AG09309 (cell line): Measurements from ENCODE around the gene TPSAB1.

Experiments used
- DNase-seq: peaks from one replicate; pipeline ENCODE4 v3.0.0-alpha.2; 2010; ENCODE audit warnings: low read depth
- H3K4me3 ChIP-seq: 2 replicates; pipeline ENCODE4 v1.5.1; 2011; ENCODE audit warnings: mild to moderate bottlenecking, low read depth, low read length, moderate library complexity; ENCODE audit not compliant: control insufficient read depth
- TF ChIP-seq, protein P1 (sequence below): IDR thresholded peaks from 2 replicates; pipeline ENCODE4 v1.5.1; 2011; ENCODE audit warnings: mild to moderate bottlenecking, low read depth, low read length, inconsistent platforms; ENCODE audit not compliant: insufficient read depth, control insufficient read depth; ENCODE audit errors: missing control alignments

Gene TPSAB1

DNA sequence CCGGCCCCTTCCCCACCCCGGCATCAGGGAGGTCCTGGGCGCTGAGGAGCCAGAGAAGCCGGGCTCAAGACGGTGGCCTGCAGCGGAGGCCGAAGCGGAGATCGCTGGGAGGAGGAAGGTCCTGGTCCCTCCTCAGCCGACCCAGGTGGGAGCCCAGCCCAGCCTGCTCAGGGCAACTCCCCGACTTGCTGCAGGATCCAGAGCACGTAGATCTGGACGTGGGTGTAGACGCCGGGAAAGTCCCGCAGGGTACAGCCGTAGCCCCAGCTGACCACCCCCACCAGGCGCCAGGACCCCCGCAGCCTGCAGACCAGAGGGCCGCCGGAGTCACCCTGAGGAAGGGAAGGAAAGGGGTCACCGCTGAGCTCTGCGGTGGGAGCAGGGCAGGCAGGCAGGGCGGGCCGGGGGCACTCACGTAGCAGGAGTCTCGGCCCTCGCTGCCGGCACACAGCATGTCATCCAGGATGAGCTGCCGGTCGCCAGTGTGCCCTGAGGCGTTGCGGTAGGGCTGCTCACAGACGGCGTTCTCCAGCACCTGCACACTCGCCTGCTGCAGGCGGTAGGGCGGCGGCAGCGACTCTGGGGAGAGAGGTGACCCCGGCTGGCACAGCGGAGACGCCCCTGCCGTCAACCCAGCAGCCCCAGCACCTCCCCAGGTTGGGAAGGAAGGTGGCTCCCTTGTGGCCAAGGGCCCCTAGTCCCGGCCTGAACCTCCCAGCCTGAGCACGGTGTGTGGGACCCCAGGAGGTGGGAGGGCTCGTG, 20.8 kb downstream of the TPSAB1 start:
- TF ChIP-seq, protein P1, sequence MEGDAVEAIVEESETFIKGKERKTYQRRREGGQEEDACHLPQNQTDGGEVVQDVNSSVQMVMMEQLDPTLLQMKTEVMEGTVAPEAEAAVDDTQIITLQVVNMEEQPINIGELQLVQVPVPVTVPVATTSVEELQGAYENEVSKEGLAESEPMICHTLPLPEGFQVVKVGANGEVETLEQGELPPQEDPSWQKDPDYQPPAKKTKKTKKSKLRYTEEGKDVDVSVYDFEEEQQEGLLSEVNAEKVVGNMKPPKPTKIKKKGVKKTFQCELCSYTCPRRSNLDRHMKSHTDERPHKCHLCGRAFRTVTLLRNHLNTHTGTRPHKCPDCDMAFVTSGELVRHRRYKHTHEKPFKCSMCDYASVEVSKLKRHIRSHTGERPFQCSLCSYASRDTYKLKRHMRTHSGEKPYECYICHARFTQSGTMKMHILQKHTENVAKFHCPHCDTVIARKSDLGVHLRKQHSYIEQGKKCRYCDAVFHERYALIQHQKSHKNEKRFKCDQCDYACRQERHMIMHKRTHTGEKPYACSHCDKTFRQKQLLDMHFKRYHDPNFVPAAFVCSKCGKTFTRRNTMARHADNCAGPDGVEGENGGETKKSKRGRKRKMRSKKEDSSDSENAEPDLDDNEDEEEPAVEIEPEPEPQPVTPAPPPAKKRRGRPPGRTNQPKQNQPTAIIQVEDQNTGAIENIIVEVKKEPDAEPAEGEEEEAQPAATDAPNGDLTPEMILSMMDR, result no peak
- DNase-seq, result no peak
- no peak overlapping the region for H3K4me3 ChIP-seq

DNA sequence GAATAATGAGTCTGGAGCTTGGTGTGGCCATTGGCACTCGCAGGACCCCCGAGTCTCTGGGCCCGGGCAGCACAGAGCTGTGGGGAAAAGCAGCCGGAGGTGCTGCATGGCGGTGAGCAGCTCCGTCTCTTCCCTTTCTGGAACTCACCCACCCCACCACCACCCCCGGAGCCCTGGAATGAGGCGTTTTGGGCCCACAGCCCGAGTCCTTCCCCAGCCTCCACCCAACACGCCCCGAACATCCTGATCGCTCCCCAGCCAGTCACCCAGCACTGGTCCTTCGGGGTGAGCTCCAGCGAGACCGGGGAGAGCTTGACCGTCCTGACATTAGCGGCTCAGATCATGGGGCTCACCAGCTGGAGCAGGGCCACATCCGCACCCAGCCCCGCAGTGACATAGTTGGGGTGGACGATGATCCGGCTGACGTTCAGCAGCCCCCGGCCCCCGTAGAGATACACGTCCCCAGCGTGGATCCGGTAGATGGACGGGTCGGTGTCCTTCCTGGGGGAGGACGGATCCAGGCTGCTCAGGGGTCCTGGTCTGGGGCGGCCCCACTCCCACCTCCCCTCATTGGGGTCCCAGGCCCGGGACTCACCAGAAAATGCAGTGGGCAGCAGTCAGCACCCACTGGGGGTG, 21.8 kb downstream of the TPSAB1 start:
- no peak for DNase-seq
- no peak overlapping the region for H3K4me3 ChIP-seq

DNA sequence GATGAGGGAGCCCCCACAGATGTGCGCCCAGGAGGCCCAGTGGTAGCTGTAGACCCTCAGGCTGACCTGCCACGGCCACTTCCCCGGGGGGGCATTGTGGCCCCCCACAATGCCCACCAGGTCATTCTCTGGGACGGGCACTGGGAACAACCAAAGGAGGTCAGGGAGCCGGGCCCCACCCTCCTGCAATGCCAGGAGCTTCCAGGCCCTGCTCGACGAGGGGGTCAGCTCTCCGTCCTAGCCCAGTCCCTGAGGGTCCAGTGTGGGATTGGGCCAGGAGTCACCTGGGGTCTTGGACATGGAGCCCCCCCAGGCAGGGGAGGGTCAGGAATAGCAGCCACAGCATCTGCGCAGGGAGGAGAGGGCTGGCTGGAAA, 22.3 kb downstream of the TPSAB1 start:
- H3K4me3 ChIP-seq, result no peak overlapping the region
- DNase-seq, result no peak
- TF ChIP-seq, protein P1, result no peak

More for the DNA sequence above, 21.8 kb downstream of the TPSAB1 start:
- TF ChIP-seq, protein P1, result no peak

DNA sequence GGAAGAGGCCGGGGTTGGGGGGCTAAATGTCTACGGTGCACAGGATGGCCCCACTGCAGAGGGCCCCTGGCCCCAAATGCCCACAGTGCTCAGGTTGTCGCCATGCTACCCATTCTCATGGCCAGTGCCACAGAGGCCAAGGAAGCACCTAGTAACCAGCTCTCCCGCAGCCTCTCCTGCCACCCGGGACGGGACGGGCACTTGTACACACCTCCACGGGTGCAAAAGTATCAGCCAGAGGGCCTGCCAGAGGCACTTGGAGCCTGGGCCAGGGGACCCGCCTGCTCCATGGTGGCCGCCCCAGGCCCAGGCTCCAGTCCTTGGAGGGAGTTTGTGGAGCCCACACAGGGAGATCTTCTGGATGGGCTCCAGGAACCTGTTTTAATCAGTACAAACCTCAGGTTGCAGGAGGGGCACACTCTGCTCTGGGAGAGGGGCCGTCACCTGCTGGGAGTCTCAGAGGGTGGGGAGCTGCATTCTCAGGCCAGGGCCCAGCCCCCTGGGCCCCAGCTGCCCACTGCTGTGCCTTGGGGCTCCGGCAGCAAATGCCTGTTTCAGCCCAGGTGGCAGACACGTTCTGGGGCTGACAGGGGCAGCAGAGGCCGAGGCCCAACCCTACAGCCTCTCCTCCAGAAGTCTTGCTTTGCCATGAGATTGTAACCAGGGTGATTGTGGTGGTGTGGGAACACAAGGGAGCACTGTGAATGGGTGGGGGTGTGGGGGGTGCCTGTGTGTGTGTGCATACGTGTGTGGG, 23.3 kb downstream of the TPSAB1 start:
- no peak overlapping the region for H3K4me3 ChIP-seq
- no peak for DNase-seq
- TF ChIP-seq, protein P1, result no peak

DNA sequence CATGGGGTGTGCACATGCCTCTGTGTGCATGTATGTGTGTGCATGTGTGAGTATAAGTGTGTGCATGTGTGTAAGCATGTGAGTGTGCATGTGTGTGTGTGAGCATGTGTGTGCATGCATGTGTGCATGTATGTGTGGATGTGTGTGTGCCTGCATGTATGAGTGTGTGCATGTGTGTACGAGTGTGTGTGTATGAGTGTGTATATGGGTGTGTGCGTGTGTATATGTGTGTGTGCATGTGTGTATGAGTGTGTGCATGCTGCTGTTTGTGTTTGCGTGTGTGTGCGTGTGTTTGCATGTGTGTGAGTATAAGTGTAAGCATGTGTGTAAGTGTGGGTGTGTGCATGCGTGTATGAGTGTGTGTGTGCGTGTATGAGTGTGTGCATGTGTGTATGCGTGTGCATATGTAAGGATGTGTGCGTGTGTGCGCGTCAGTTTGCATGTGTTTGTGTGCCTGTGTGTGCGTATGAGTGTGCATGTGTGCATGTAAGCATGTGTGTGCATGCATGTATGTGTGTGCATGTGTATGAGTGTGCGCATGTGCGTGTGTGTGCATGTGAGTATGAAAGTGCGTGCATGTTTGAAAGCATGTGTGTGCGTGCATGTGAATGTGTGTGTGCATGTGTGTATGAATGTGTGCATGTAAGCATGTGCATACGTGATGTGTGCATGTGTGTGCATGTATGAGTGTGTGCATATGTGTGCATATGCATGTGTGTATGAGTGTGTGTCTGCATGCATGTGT, 24.0 kb downstream of the TPSAB1 start:
- DNase-seq, result no peak
- TF ChIP-seq, protein P1, result no peak
- H3K4me3 ChIP-seq, result no peak overlapping the region

DNA sequence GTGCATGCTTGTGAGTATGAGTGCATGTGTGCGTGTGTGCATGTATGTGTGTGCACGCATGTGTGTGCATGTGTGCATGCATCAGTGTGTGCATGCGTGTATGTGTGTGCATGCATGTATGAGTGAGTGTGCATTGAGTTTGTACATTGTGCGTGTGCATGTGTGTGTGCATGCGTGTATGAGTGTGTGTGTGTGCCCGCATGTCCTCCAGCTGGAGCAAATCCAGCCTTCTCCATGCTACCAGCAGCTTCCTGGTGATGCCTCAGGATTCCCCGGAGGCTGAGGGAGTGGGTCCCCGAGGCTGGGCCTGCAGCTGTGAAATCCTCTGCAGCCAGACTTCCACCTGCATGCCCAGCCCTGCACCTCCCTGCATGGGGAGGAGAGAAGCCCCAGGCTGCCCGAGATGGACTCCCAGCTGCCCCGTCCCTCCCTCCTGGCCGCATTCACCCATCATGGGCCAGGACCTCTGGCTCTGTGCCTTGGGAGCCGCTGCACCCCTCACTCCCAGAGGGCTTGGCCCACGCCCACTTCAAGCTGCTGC, 24.7 kb downstream of the TPSAB1 start:
- no peak overlapping the region for H3K4me3 ChIP-seq
- TF ChIP-seq, protein P1, result no peak
- no peak for DNase-seq
